ENCODE results near the gene SULT1A2.

- no peak for TF ChIP-seq POLR2A (IDR thresholded peaks at IDR 0.05)
- no peak for TF ChIP-seq CTCF (IDR thresholded peaks at IDR 0.05)
These were observed 27.8 kb downstream of the SULT1A2 start for GRCh38 chr16:28569021-28569420.

Data from breast epithelium (tissue), 3 donors.